Amniotic stem cell (primary cell): Measurements from ENCODE around the gene CROT.

Experiments used
- DNase-seq: peaks from one replicate; lab custom pipeline; 2025; lab: John Stamatoyannopoulos, UW

The CROT gene

DNA sequence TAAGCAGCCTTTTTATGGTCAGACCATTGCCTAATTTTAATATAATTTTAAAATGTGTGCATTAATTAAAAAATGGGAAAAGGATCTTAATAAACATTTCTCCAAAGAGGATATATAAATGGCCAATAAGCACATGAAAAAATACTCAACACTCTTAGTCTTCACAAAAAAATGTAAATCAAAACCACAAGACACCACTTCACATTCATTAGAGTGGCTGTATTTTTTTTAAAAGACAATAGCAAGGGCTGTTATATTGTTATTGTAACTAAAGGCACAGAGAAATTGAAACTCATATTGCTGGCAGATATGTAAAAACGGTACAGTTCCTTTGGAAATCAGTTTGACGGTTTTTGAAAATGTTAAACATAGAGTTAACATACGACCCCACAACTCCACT lies 3.2 kb upstream of the CROT start:
- DNase-seq, result no peak

DNA sequence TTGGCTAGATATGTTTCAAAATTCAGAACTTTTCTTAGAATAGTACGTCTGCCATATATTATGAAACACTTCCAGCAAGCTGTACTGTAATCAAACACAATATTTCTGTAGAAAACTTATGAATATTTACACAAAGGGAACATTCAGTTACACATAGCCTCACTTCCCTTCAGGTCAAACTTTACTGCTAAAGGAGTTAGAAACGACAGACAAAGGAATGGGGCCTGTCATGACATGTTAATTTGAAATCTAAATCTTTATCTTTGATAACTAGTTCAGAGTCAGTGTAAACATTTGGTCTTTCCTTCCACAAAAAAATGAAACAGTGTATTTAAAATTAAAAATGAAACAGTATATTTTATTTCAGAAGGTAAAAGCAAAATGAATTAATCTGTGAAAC lies 1.0 kb upstream of the CROT start:
- no peak for DNase-seq

DNA sequence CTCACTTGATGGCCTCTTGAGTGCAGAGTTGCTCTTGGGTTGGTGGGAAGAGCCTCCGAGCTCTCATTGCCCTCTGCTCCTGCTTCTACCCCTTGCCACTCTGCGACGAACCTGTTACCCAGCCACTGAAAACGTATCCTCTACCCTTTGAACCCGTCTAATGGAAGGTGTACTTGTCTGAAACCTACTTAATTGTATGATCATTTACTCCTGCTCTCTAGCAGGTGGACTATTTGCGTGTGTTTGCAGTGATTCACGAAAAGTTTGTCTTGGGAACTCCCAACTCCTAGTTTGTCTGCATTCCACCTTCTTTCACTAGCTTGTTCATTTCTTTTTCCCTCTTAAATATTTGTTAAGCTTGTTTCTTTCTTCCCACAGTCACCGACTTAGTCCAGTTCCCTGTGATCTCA lies 503 bp downstream of the CROT start:
- DNase-seq, result no peak

DNA sequence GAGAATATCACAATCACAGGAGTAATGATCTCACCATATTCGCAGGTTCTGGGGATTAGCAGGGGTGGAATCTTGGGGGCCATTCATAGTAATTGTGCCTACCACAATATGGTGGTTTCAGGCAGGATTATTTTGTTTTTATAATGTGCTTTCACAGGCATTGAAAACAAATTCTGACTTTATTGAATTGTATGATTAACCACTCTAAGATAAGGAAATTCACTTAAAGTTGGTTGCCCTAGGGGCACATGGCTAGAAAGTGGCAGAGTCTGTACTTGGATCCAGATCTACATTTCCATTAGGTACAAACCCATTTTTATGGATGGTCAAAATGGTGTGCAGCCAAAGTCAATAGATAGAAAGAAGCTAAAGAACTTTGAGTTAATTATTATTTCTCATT lies 1.7 kb downstream of the CROT start:
- no peak for DNase-seq

DNA sequence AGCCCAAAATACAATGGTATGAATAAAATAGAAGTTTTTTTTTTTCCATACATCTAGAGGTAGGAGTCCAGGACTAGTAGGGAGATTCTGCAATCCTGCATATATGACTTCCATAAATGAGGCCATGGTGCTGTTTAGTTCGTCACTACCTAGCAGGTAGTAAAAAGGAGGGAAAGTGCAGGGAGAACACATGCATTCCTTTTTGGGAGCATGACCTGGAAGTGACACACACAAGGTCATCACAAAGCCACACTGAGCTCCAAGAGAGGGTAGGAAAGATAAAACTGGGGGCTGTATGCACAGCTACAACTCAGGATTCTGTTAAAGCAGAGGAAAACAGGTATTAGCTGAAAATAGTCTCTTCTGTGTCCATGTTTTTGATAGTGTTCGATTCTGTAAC lies 2.2 kb downstream of the CROT start:
- no peak for DNase-seq

DNA sequence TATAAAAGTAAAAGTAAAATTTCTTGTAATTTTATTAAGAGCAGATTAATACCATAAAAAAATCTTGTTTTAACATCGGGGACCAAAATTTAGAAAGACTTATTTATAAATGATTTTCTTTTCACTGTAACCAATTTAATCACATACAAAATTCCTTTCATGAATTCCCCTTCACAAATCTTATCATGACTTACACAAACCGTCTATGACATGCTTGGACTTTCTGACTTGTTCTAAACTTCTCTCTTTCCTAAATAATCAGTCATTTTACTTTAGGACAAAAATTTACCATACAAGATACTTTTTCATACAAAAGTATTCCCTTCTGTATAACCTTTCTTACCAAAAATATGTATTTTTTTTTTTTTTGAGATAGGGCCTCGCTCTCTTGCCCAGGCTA lies 9.3 kb downstream of the CROT start:
- DNase-seq, result no peak

DNA sequence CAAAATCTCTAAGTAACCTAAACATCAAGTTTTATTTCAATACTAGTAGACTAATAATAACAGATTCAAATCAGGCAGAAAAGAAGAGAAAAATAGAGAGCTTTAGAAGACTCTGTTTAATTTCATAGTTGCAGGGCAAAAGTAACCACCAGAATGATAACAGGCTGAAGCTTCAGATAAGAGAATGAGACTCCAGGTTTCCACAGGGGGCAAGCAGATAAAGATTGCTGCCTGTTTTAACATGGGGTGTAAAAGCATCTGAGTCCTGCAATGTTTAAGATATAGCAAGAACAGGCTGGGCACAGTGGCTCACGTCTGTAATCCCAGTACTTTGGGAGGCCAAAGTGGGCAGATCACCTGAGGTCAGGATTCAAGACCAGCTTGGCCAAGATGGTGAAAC lies 11.0 kb downstream of the CROT start:
- no peak for DNase-seq

DNA sequence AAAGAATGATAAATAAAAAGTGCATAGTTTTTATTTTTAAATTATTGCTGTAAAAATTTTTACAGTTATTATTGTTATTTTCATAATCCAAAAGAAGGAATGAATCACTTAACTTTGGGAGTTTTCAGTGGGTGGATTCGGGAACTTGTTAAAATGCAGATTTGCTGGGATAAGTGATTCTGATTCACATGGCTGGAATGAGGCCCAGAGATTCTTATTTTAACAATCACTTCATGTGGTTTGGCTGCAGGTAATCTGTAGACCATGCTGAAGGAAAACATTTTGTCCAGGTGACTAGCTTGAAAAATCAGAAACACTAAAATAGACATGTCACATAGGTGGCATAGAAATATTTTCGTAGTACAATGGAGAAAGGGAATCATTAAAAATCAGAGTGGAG lies 13.9 kb downstream of the CROT start:
- DNase-seq, result peak; percentile 6

DNA sequence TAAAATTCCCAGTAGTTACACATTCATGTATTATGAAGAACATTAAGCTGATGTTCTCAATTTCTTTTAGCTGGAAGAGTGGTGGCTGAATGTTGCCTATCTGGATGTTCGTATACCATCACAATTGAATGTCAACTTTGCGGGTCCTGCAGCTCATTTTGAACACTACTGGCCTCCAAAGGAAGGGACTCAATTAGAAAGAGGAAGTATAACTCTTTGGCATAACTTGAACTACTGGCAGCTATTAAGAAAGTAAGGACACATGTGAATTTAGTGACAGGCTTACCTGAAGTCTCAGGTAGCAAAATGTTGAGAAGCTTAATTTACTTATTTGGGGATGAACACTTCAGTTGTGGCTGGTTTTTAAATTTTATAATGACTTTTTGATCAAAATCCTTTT lies 15.9 kb downstream of the CROT start:
- DNase-seq, result no peak

DNA sequence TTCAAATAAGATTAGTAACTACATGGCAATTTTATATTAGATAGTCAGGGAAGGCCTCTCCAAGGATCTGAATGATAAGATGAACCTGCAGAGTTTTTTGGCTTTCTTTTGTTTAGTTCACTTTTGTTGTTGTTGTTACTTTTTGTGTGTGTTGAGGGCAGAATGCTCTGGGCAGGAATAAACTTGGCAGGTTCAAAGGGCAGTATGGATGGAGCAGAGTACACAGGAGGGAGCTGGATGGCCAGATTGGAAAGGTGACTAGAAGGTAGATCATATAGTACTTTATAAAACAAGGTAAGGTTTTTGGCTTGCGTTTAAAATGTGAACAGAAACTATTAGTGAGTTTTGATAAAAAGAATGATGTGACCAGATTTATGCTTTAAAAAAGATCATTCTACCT lies 17.9 kb downstream of the CROT start:
- no peak for DNase-seq

DNA sequence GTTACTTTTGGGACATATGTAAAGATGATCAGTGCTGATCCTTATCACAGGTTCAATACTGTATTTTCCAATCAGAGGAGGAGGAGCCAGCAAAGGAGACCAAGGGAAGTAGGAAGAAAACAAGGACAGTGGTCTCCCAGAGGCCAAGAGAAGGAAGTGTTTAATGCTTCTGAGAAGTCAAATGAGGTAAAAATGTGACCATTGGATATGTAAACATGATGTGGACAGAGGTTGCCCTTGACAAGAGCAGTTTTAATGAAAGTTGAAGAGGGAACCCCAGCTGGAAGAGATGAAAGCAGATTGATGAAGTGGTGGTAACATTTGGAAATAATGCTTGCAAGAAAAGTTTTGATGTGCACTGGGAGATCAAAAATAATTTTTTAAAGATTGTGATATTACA lies 18.8 kb downstream of the CROT start:
- DNase-seq, result no peak

DNA sequence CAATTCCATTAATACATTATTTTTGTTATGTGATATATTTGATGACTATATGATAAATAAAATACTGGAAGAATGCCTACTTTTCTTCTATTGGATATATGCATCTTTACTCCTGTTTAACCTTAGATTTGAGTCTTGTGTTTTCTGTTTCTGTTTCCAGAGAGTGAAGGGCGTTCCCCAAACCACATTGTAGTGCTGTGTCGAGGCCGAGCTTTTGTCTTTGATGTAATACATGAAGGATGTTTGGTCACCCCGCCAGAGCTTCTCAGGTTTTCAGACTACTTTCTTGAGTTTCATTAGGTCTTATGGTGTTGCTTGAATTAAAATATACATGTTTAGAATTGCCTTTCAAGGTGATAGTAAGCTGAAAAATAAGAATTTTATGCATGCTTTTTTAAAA lies 23.8 kb downstream of the CROT start:
- no peak for DNase-seq

DNA sequence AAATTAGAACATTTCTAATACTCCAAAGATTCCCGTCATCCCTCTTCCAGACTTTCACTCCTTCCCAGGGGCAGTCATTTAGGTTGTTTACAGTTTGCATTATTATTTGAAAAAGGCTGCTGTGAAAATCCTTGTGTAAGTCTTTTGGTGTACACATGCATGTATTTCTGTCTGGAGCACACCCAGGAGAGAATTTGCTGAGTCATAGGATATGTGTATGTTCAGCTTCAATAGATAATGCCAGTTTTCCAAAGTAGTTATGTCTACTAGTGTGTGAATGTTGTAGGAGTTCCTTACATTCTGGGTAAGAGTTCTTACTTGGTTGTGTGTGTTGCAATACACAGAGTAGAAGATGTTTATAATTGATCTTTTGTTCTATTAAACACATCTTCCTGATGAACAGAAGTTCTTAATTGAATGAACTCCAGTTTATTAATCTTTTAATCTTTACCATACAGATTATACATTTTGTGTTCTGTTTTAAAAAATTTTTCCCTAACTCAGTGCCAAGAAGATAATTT lies 25.3 kb downstream of the CROT start:
- DNase-seq, result no peak

DNA sequence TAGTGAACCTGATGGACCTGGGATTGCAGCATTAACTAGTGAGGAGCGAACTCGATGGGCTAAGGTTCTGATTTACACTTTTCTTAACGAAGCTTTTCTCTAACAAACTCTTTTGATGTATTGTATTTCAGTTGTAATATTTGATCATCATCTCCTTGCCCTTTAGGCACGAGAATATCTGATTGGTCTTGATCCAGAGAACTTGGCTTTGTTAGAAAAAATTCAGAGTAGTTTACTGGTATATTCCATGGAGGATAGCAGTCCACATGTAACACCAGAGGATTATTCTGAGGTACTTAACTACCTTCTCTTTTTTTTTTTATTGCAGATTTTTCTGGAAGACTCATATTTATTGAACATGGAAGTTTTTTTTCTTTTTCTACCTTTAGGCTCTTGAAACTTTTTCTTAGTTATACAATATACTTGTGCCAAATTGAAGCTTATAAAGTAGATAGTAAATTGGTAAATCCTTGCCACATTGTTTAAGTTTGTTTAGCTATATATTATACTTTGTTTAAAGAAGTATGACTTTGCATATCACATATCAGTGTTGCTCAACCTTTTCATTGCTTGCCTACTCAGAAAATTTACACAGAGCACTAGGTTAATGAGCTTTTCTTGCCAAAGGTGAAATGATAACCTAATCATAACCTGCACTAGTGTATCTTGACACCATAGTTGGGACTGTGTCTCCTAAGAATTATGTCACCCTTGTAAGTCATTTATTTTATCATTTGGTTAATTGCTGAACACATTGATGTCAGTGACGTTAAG lies 30.4 kb downstream of the CROT start:
- no peak for DNase-seq

DNA sequence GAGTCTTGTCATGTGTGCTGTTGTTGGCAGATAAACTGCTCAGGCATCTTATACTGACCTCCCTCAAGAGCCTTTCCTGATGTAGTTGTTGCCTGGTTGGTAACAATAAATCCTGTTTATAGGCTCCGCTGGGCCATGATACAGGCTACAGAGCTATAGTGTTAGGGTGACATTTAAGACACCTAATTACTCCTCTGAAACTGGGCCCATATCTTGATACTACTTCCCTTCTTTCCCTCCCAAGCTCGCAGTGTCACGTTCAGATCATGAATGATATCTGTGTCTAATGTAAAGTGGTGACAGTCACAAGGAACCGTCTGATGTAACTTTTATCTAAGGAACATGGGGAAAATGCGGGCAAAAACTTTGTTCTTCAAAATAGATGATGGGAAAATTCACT lies 35.4 kb downstream of the CROT start:
- no peak for DNase-seq

DNA sequence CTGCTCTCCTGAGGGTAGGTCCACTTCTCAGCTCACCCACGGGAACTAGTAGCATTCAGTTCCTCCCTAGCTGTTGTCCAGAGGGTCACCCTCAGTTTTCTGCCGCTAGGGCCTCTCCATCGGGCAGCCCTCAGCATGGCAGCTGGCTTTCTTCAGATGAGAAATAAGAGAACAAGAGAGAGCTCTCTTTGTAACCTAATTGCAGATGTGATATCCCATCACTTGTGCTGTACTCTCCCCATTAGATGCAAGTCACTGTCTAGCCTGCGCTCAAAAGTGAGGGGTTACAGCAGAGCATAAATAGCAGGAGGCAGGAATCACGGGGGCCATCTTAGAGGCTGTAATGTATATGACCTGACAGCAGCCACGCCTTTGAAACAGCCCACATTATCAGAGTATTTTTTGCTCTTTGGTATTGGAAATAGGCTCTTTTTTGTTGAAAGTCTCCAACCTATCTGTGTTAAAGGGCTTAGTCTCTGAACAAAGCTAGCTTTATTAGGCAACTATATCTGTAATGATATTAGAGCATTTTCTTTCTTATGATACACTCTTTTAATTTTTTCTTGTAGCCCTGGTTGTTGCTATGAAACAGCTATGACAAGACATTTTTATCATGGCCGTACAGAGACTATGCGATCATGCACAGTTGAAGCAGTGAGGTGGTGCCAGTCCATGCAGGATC lies 45.7 kb downstream of the CROT start:
- DNase-seq, result no peak

DNA sequence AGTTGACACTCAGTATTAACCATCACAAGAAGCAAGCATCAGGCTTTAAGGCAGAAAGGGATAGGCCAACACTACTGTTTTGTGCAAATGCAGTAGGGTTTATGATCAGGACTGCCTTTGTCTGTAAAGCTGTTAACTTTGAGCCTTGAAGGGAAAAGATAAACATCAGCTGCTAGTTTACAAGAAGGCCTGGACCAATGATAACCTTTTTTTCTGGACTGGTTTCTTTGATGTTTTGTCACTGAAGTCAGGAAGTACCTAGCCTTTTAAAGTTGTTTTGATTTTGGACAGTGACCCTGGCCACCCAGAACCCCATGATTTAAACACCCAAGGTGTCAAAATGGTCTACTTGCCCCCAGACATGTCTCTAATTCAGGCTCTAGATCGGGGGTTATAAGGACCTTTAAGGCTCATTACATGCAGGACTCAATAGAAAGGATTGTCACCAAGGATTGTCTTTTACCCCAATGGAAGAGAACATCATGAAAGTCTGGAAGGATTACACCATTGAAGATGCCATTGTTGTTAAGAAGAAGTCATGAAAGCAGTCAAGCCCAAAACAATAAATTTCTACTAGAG lies 50.1 kb downstream of the CROT start:
- DNase-seq, result no peak

DNA sequence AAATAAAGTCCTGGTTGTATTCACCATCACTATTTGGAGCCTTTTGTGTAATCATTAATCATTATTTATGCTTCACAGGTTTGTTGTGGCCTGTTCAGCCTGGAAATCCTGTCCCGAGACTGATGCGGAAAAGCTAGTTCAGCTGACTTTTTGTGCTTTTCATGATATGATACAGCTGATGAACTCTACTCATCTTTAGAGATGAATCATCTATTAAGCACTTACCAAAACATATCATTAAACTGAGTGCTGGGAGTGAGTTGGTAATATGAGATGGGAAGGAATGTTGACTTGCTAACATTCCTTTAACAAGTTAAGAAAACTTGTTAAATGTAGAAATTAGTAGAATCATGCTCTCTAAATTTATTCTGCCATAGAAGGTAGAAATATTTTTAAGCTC lies 53.0 kb downstream of the CROT start:
- DNase-seq, result peak; percentile 8

DNA sequence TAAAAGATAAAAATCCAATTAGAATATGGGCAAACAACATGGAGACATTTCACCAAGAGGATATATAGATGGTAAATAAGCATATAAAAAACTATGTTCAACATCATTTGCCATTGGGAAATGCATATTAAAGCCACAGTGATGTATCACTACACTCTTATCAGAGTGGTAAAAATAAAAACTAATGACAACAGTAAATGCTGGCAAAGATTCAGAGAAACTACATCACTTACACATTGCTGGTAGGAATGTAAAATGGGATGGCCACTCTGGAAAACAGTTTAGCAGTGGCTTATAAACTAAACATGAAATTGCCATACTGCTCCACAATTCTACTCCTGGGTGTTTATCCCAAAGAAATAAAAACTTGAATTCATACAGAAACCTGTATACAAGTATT lies 59.2 kb downstream of the CROT start:
- no peak for DNase-seq

DNA sequence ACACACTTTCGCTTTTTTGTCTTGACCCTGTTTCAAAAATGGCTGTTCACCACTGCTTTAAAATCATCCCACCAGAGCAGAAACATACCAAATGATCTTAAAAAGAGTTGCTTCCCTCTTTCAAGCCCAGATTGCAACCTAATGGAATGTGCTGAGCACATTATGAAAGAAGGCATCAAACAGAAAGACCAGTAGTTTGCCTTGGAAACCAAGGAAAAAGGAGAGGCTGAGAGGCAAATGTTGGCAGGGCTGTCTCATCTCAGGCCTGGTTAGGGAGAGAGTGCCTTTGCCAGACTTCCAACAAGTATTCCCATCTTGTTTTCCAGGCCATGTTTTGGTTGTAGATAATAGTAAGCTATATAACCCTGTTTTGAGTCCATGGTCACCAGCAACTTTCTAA lies 65.7 kb downstream of the CROT start:
- DNase-seq, result no peak

DNA sequence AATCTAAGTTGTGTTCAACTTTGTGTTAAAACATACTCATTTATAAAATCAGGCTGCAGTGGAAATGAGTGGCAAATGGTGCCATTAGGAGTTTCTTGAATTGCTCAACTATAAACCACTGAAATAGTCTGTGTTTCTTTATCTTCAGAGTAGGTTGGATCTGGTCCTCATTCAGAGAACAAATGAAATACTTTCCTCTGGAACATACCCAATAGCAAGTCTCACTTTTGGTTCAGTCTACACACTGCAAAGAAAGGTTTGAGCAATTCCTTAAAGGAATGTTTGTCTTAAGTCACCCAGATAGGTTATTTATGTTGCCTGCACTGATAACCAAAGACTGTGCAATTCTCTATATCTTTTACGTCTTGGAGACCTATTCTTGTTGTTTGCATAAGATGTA lies 67.6 kb downstream of the CROT start:
- no peak for DNase-seq

DNA sequence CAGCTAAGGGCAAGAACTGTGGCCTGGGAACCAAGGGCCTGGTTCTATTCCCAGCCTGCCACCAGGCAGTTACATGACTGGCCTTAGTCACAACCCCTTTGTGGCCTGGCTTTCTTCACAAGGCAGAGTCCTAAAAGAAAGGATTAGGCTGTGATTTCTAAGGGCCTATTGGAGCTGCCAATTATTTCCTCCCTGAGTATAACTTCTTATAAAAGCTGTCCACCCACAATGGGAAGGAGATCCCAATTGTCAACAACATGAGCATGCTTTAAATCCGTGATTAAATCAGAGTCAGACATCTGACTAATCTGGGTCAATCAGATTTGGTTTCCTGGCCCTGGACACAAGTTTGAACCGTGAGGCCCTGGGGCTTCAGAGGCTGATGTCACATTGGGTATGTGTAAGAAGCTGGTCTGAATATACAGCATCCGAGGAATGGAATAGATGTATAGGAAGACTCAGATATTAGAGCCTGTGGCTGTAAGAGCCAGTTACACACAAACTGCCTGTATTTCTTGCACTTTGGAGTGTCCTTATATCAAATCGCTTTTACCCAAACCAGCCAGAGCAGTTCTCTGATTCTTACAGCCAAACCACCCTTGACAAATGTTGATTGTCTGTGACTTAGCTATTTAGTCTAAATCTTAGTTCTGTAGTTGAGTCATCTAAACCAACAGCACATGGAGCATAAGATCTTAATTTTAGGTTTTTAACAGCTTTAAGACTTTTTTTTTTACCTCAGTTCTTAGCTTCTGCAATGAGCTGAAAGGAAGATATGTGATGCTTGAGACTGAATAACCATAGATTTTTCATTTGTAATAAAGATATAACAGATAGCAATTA lies 68.7 kb downstream of the CROT start:
- DNase-seq, result peak; percentile 62
